ENCODE measurements around the gene PPP1R10. TPM values are rescaled to one million over a fixed set of nuclear protein-coding genes. Genes with fewer than 3 reads are reported as not detected.

Gene PPP1R10
- total and polyA plus RNA-seq, 2 of the 13 experiments (the other 11 are each of a cell fraction or from before 2014, with no cell fraction given) = 26.3 to 38.4 TPM

DNA sequence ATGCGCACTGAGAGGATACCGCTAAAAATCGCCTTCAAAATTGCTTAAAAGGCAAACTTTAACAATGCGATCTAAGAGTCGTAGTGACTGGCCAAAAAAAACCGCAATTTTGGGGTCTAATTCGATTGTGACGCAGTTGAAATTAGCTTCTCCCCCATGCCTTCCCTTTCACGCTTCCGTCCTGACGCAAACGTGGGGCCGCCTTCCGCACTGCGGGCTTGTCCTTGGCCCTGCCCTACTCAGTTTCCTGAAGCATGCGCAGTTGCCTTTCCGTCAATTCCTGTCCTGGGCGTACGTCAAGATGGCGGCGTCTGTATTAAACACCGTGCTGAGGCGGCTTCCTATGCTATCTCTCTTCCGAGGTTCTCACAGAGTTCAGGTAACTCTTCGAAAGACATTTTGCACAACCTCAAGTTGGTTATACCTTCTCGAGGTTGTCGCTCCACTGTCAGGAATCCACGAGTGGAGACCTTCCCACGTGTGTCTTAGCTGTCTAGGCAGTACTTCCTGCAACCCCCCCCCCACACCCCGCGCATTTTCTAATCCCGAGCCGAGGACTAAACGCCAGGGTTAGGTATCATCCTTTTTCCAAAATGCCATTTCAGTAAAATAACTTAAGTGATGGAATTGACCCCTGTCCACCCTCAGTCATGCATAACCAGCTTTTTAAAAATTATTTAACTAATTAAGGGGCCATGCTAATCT lies 674 bp upstream of the PPP1R10 start, which contains the start of gene MRPS18B (continued):
- TF ChIP-seq, protein P1, sequence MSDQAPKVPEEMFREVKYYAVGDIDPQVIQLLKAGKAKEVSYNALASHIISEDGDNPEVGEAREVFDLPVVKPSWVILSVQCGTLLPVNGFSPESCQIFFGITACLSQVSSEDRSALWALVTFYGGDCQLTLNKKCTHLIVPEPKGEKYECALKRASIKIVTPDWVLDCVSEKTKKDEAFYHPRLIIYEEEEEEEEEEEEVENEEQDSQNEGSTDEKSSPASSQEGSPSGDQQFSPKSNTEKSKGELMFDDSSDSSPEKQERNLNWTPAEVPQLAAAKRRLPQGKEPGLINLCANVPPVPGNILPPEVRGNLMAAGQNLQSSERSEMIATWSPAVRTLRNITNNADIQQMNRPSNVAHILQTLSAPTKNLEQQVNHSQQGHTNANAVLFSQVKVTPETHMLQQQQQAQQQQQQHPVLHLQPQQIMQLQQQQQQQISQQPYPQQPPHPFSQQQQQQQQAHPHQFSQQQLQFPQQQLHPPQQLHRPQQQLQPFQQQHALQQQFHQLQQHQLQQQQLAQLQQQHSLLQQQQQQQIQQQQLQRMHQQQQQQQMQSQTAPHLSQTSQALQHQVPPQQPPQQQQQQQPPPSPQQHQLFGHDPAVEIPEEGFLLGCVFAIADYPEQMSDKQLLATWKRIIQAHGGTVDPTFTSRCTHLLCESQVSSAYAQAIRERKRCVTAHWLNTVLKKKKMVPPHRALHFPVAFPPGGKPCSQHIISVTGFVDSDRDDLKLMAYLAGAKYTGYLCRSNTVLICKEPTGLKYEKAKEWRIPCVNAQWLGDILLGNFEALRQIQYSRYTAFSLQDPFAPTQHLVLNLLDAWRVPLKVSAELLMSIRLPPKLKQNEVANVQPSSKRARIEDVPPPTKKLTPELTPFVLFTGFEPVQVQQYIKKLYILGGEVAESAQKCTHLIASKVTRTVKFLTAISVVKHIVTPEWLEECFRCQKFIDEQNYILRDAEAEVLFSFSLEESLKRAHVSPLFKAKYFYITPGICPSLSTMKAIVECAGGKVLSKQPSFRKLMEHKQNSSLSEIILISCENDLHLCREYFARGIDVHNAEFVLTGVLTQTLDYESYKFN (CRISPR knock-in tag; conservative IDR thresholded peaks at IDR 0.05) = peak; percentile 40
- TF ChIP-seq MXD4 (CRISPR knock-in tag; IDR thresholded peaks at IDR 0.05) (peak; percentile 97), ZSCAN22 (CRISPR knock-in tag; IDR thresholded peaks at IDR 0.05) (no peak), ZNF850 (CRISPR knock-in tag; conservative IDR thresholded peaks at IDR 0.05) (no peak), MLLT10 (CRISPR knock-in tag; IDR thresholded peaks at IDR 0.05) (no peak), ZNF30 (CRISPR knock-in tag; IDR thresholded peaks at IDR 0.05) (no peak), ZNF547 (CRISPR knock-in tag; IDR thresholded peaks at IDR 0.05) (0 out of 2 replicates have a peak, but pooled peaks have one; percentile 52), ZNF329 (CRISPR knock-in tag; IDR thresholded peaks at IDR 0.05; ENCODE audit: low read depth) (no peak), ADNP (CRISPR knock-in tag; IDR thresholded peaks at IDR 0.05) (no peak), ZFP82 (CRISPR knock-in tag; IDR thresholded peaks at IDR 0.05; ENCODE audit: borderline replicate concordance) (no peak), SIX4 (CRISPR knock-in tag; IDR thresholded peaks at IDR 0.05) (no peak), ZNF382 (CRISPR knock-in tag; IDR thresholded peaks at IDR 0.05; ENCODE audit: borderline replicate concordance) (no peak), POLR2AphosphoS2 (IDR thresholded peaks at IDR 0.05; ENCODE audit: low read depth, low read length) (no peak; the same call in 1 of the 2 replicates), THAP11 (CRISPR knock-in tag; IDR thresholded peaks at IDR 0.05) (peak; percentile 79), ZNF550 (CRISPR knock-in tag; IDR thresholded peaks at IDR 0.05; ENCODE audit: borderline replicate concordance) (no peak)
- TF ChIP-seq, protein P2, sequence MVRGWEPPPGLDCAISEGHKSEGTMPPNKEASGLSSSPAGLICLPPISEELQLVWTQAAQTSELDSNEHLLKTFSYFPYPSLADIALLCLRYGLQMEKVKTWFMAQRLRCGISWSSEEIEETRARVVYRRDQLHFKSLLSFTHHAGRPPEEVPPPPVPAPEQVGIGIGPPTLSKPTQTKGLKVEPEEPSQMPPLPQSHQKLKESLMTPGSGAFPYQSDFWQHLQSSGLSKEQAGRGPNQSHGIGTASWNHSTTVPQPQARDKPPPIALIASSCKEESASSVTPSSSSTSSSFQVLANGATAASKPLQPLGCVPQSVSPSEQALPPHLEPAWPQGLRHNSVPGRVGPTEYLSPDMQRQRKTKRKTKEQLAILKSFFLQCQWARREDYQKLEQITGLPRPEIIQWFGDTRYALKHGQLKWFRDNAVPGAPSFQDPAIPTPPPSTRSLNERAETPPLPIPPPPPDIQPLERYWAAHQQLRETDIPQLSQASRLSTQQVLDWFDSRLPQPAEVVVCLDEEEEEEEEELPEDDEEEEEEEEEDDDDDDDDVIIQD (CRISPR knock-in tag; IDR thresholded peaks at IDR 0.05; ENCODE audit: low read depth) = no peak; the same call in 1 of the 2 replicates
- TF ChIP-seq, protein P3, sequence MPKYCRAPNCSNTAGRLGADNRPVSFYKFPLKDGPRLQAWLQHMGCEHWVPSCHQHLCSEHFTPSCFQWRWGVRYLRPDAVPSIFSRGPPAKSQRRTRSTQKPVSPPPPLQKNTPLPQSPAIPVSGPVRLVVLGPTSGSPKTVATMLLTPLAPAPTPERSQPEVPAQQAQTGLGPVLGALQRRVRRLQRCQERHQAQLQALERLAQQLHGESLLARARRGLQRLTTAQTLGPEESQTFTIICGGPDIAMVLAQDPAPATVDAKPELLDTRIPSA (CRISPR knock-in tag; IDR thresholded peaks at IDR 0.05; ENCODE audit: borderline replicate concordance) = no peak
- TF ChIP-seq, protein P4, sequence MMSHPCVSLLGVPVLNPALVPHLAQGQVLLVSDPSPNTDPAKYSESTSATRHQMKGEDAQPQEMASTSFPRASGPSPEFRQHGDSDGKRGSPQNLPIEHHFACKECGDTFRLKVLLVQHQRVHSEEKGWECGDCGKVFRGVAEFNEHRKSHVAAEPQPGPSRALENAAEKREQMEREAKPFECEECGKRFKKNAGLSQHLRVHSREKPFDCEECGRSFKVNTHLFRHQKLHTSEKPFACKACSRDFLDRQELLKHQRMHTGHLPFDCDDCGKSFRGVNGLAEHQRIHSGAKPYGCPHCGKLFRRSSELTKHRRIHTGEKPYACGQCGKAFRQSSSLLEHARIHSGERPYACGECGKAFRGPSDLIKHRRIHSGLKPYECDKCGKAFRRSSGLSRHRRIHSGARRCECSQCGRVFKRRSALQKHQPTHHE (CRISPR knock-in tag; IDR thresholded peaks at IDR 0.05; ENCODE audit: borderline replicate concordance) = 0 out of 2 replicates have a peak, but pooled peaks have one; percentile 48
- TF ChIP-seq, protein P5, sequence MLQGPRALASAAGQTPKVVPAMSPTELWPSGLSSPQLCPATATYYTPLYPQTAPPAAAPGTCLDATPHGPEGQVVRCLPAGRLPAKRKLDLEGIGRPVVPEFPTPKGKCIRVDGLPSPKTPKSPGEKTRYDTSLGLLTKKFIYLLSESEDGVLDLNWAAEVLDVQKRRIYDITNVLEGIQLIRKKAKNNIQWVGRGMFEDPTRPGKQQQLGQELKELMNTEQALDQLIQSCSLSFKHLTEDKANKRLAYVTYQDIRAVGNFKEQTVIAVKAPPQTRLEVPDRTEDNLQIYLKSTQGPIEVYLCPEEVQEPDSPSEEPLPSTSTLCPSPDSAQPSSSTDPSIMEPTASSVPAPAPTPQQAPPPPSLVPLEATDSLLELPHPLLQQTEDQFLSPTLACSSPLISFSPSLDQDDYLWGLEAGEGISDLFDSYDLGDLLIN (CRISPR knock-in tag; IDR thresholded peaks at IDR 0.05; ENCODE audit: borderline replicate concordance) = peak; percentile 77; the same call in 1 of the 2 replicates
- TF ChIP-seq, protein P6, sequence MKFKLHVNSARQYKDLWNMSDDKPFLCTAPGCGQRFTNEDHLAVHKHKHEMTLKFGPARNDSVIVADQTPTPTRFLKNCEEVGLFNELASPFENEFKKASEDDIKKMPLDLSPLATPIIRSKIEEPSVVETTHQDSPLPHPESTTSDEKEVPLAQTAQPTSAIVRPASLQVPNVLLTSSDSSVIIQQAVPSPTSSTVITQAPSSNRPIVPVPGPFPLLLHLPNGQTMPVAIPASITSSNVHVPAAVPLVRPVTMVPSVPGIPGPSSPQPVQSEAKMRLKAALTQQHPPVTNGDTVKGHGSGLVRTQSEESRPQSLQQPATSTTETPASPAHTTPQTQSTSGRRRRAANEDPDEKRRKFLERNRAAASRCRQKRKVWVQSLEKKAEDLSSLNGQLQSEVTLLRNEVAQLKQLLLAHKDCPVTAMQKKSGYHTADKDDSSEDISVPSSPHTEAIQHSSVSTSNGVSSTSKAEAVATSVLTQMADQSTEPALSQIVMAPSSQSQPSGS (CRISPR knock-in tag; IDR thresholded peaks at IDR 0.05) = 0 out of 2 replicates have a peak, but pooled peaks have one; percentile 19
